Lower lobe of right lung (tissue), 2 donors: Measurements from ENCODE around the gene CDCA8. TPM values are rescaled to one million over a fixed set of nuclear protein-coding genes. Genes with fewer than 3 reads are reported as not detected.

Experiments used
- ATAC-seq, 2 donors: fragments of 200-7000 bp; cut with Tn5 transposase; one replicate each; pipeline ENCODE4 v1.9.1; 2020 to 2022; ENCODE audit warnings: mild to moderate bottlenecking in 2 of 2, moderate library complexity in 2 of 2
- DNase-seq: peaks from one replicate; pipeline ENCODE4 v3.0.0-alpha.2; 2020
- H3K27ac ChIP-seq: fragments of 200-600 bp; one replicate; pipeline ENCODE4 v1.8.0; 2022
- H3K27me3 ChIP-seq: fragments of 200-600 bp; one replicate; pipeline ENCODE4 v1.8.0; 2022; ENCODE audit warnings: low read depth
- H3K36me3 ChIP-seq: fragments of 200-600 bp; one replicate; pipeline ENCODE4 v1.8.0; 2022; ENCODE audit warnings: mild to moderate bottlenecking
- H3K4me1 ChIP-seq: fragments of 200-600 bp; one replicate; pipeline ENCODE4 v1.8.0; 2022
- H3K4me3 ChIP-seq: fragments of 200-600 bp; one replicate; pipeline ENCODE4 v1.8.0; 2022; ENCODE audit warnings: mild to moderate bottlenecking
- H3K9me3 ChIP-seq: fragments of 200-600 bp; one replicate; pipeline ENCODE4 v1.8.0; 2022
- intact Hi-C: fragments of 100-400 bp; cut with DNase I; formaldehyde crosslinking; loops from one replicate; pipeline ENCODE4 v1.11.0; 2022
- total RNA-seq: library from RNA; stranded (reverse); fragmentation: NEBNext Ultra II Directional; extraction: Animal tissue kit (Norgen Biotek cat#: 25700); gene quantifications from one replicate; pipeline ENCODE4 v1.2.1, GENCODE V29; 2021
- TF ChIP-seq, protein P1 (sequence below): fragments of 200-600 bp; IDR thresholded peaks from one replicate; pipeline ENCODE4 v1.8.0; 2022; ENCODE audit warnings: antibody characterized with exemption, mild to moderate bottlenecking
- donor health status: DM: no; HTN: yes; CAD: no; lungs with severe emphysema.

Gene CDCA8
- total RNA-seq, 1 donor from 2014 or later, result 1.7 TPM

DNA sequence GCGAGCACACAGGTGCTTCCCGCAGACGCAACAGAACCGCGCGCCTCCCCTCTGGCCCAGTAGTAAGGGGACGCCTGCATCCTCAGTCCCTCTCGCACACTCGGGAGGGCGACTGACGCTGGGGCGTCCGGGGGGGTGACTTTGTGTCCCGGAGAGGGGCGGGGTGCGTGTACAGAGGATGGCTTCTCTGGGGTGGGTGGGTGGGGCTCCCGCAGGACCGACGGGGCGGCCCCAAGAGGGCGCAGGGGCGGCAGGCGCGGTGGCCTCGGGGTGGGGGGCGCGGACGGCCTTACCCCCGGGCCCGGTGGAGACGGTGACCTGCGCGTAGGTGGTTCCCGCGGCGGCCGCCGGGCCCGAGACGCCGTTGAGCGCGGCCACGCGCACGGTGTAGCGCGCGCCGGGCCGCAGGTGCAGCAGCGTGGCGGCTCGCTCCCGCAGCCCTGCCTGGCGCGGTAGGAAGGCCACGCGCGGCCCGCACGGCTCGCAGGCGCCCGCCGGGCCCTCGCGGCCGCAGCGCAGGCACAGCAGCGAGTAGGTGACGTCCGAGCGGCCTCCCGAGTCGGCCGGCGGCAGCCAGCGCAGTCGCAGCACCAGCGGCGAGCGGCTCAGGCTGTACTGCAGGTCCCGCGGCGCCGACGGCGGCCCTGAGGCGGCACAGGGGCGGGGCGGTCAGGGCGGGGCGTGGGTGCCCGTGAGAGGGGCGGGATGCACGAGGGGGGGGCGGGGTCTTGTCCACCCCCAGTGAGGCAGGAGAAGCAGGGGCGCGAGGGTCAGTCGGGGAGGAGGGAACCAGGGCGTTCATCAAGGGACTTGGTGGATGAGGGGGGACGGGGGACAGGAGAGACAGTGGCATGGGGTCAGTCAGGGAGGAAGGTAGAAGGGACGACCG, 60.5 kb downstream of the CDCA8 start:
- peak; percentile 70 to 74 for ATAC-seq
- TF ChIP-seq, protein P1, sequence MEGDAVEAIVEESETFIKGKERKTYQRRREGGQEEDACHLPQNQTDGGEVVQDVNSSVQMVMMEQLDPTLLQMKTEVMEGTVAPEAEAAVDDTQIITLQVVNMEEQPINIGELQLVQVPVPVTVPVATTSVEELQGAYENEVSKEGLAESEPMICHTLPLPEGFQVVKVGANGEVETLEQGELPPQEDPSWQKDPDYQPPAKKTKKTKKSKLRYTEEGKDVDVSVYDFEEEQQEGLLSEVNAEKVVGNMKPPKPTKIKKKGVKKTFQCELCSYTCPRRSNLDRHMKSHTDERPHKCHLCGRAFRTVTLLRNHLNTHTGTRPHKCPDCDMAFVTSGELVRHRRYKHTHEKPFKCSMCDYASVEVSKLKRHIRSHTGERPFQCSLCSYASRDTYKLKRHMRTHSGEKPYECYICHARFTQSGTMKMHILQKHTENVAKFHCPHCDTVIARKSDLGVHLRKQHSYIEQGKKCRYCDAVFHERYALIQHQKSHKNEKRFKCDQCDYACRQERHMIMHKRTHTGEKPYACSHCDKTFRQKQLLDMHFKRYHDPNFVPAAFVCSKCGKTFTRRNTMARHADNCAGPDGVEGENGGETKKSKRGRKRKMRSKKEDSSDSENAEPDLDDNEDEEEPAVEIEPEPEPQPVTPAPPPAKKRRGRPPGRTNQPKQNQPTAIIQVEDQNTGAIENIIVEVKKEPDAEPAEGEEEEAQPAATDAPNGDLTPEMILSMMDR, result no peak
- Histone ChIP-seq H3K27ac (no peak overlapping the region), H3K9me3 (no peaks in the 10 kb centered on the region), H3K4me3 (peak overlapping the region; percentile 39), H3K36me3 (no peaks in the 10 kb centered on the region), H3K4me1 (no peaks in the 10 kb centered on the region), H3K27me3 (peaks cover 70% of the 10 kb centered on the region)
- intact Hi-C loops, result no loop called here
- DNase-seq, result no peak

DNA sequence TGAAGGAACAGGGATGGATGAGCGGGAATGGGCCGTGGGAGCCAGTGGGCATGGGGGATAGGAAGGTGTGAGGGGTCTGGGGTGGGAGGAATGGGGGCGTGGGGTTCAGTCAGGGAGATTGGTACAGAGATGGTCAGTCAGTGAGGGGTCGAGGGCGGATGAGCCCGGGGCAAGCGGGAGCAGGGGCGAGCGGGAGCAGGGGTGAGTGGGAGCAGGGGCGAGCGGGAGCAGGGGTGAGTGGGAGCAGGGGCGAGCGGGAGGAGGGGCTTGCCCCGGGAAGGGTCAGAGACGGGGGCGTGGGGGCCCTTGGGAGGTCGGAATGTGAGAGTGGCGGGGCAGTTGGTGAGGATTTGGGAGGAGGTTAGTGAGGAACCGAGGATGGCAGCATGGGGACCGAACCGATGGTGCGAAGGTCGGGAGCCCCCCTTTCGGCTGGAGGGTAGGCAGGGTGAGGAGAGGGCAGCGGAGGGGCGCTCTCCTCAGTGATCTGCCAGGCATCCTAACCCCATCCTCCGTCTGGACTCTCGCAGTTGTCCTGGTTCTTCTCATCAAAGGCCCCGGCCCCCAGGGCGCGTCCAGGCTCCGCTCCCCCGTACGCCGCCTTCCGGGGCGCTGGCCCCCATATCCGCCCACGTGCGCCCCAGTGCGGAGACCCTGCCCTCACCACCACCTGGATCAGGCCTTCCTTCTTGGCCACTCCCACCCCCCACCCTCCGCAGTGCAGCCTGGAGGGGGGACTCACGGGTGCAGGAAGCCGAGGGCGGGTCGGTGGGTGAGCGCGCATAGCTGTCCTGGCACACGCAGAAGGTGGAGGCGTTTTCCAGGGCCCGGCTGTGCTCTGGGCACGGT, 61.4 kb downstream of the CDCA8 start:
- Histone ChIP-seq H3K36me3 (no peaks in the 10 kb centered on the region), H3K27me3 (peaks cover 76% of the 10 kb centered on the region), H3K9me3 (no peaks in the 10 kb centered on the region), H3K4me3 (no peak overlapping the region), H3K4me1 (no peaks in the 10 kb centered on the region), H3K27ac (no peak overlapping the region)
- ATAC-seq, result peak in 1 of 2 donors; percentile 23
- DNase-seq, result no peak
- intact Hi-C loops, result no loop called here
- TF ChIP-seq, protein P1, result no peak

DNA sequence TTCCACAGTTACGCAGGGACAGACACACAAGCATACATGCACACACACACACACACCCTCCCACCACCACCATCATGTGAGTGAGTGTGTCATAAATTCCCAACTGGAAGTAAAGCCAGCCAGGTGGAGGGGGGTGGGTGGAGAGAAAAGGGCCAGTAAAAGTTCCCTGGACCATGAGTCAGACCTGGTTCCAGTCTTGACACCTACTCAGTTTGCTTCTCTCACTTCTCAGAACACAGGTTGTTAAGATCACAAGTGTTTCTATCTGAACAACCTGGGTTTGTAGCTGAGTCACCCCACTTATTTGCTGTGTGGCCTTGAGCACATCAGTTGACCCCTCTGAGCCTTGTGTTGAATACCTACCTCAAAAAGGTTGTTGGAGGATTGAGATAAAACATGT, 63.0 kb downstream of the CDCA8 start:
- Histone ChIP-seq H3K9me3 (no peaks in the 10 kb centered on the region), H3K27me3 (peaks cover 77% of the 10 kb centered on the region), H3K4me1 (no peaks in the 10 kb centered on the region), H3K36me3 (no peaks in the 10 kb centered on the region), H3K4me3 (no peak overlapping the region), H3K27ac (no peak overlapping the region)
- DNase-seq, result no peak
- intact Hi-C loops, result no loop called here
- ATAC-seq, result no peak
- TF ChIP-seq, protein P1, result no peak

DNA sequence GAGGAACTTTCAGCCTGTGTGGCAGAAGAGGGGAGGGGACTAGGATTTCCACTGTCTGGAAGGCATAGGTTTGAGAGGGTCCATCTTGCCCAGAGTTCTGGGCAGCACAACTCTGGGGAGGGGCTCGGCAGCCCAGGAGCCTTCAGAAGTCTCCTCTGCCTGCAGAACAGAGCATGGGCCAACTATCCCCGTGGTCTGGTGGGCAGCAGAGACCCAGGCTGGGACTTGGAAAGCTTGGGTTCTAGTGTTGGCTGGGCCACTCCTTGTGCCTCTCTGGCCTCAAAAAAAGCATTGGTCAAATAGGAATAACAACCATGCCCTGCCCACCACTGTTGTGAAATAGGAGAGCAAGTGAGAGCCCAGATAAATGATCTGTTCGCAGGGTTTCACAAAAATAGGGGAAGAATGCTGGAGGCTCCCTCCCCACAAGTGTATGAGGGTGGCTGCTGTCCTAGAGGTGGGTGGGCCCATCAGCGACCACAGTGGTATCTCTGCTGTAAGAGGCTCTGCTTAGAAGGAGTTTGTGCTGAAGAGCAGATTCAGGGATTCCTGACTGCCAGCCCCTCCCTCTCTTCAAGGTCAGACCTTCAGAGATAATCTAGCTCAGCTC, 63.7 kb downstream of the CDCA8 start:
- H3K27ac ChIP-seq, result no peak overlapping the region
- peaks cover 73% of the 10 kb centered on the region for H3K27me3 ChIP-seq
- no peak for DNase-seq
- no peak for ATAC-seq
- no peaks in the 10 kb centered on the region for H3K36me3 ChIP-seq
- intact Hi-C loops, result no loop called here
- H3K4me3 ChIP-seq, result no peak overlapping the region
- H3K4me1 ChIP-seq, result no peaks in the 10 kb centered on the region
- H3K9me3 ChIP-seq, result no peaks in the 10 kb centered on the region
- TF ChIP-seq, protein P1, result no peak

Other genes with a start within 250 kb of the CDCA8 start
- gene ZC3H12A, start 217.9 kb upstream of the CDCA8 start, total RNA-seq, result 12.8 TPM
- gene MEAF6, start 177.8 kb upstream of the CDCA8 start, total RNA-seq, result 59.5 TPM
- 13.9 TPM for gene SNIP1, start 138.2 kb upstream of the CDCA8 start, total RNA-seq
- 28.1 TPM for gene DNALI1, start 135.6 kb upstream of the CDCA8 start, total RNA-seq
- gene GNL2, start 96.6 kb upstream of the CDCA8 start, total RNA-seq, result 37.5 TPM
- 4.3 TPM for gene RSPO1, start 57.6 kb upstream of the CDCA8 start, total RNA-seq
- 0.53 TPM for gene EPHA10, start 72.6 kb downstream of the CDCA8 start, total RNA-seq
- 4.9 TPM for gene MANEAL, start 101.3 kb downstream of the CDCA8 start, total RNA-seq
- 22.8 TPM for gene C1orf122, start 115.3 kb downstream of the CDCA8 start, total RNA-seq
- gene YRDC, start 115.7 kb downstream of the CDCA8 start, total RNA-seq, result 11.2 TPM
- gene MTF1, start 167.1 kb downstream of the CDCA8 start, total RNA-seq, result 30.3 TPM